T-helper 2 cell treated with Interferon-gamma antibody and Interleukin-4, amounts not matched to agents 100 ng/mL and 5 ng/mL, for 36 hours (primary cell): ENCODE measurements around the gene FAT1. TPM values are rescaled to one million over a fixed set of nuclear protein-coding genes. Genes with fewer than 3 reads are reported as not detected.

ENCODE experiments used
- intact Hi-C: fragments of 100-400 bp; cut with micrococcal nuclease; formaldehyde crosslinking; loops from one replicate; pipeline ENCODE4 v1.15.1; 2023
- total RNA-seq: library from RNA; stranded (reverse); gene quantifications from 2 replicates; pipeline ENCODE4 v1.2.3, GENCODE V29; 2022

FAT1 gene
- total RNA-seq, 1 donor from 2014 or later, result 0.39 TPM

DNA sequence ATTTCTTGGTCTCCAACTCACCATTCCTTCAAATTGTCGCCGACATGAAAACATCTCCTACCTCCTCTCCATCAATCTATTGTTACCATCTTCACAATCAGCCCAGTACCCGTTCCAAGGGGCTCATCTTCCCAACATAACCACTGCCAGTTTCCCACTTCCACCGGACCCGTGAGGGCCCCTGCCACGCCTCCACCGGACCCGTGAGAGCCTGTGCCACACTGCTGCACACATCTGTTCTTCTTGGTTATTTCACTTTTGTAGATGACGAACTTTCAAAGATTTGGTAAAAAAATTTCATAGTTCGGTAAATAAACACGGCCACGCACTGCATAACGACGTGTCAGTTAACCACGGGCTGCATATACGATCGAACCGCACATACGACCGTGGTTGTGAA is 65.0 kb downstream of the FAT1 start:
- intact Hi-C loops, result no loop called here

GRCh38 chr4:186657764-186658163 is 65.9 kb downstream of the FAT1 start:
- intact Hi-C loops, result no loop called here

DNA sequence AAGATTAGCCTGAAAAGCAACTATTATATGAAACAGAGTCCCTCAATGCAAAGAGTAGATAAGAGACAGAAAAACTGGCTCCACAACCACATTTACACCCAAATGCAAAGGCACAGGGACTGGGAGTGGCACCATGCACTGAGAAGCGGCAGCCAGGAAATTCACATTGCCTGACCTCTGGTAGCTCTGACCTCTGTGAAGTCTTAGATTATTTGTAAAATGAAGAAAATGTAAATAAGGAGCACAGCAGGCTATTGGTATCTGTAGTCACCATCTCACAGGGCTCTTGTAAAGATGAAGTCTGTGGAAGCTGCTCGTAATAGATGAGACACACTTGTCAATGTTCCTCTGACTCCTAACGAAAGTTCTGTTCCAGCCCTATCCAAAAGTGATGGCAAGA is 69.7 kb downstream of the FAT1 start:
- intact Hi-C loops, result no loop called here

DNA sequence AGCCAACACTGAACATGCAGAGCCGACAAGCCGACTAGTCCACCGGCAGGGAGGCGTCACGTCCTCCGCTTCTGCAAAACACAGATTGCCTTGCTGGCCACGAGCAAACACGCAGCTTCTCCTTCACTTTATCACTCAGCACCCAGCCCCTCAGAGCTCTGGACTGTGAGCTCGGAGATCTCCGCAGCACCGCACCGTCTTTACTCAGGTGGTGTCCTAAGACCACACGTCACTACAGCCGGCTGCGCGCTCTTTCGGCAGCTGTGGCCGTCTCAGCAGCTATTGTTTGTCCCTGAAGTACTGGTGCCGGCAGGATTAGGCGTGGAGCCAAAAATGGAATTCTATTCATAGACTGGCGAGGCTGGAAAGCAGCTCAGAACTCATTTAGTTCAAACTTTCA is 72.0 kb downstream of the FAT1 start:
- intact Hi-C loops, result no loop called here

GRCh38 chr4:186651181-186651603 is 72.5 kb downstream of the FAT1 start:
- intact Hi-C loops, result no loop called here

- intact Hi-C loops, result no loop called here
Measured at GRCh38 chr4:186650401-186651180, 73.1 kb downstream of the FAT1 start.

- intact Hi-C loops, result no loop called here
Measured at GRCh38 chr4:186647821-186648220, 75.8 kb downstream of the FAT1 start.

- intact Hi-C loops, result no loop called here
Measured at GRCh38 chr4:186644737-186645261, 78.9 kb downstream of the FAT1 start.

GRCh38 chr4:186644311-186644638 is 79.4 kb downstream of the FAT1 start:
- intact Hi-C loops, result no loop called here

DNA sequence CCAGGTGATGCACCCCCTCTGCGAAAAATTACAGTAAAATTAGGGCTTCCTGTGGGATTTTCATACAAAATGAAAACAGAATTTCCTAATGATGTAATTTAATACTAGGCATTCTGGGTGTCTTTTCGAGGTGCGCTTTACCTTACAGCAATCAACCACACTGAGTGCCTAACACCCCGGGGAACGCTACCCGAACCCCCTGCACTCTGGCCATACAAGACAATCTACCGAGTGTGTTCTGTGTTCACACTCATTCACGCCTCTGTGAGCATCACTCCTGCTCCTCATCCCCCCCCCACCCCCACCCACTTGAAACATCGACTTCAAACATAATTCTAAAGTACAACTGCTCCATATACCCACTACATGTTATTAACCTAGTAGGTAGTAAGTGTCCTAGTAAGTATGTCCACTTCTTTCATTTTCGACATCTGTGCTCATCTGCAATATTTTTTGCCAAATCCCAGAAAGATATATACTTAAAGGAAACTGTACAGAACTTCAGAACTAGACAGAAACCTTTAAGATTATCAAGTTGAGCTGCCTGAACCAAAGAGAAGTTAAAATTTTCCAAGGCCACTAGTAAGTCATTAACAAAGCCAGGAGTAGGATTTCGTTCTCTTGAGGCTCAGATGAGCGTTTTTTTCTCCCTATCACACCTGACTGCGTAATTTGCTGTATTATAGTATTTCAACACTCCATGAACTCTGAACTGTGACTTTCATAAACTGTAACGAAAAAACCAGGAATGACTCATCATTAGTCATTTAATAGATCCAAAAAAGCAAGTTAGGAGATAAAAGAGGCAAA is 80.0 kb downstream of the FAT1 start:
- intact Hi-C loops, result no loop called here

- intact Hi-C loops, result no loop called here
Measured at GRCh38 chr4:186642998-186643397, 80.7 kb downstream of the FAT1 start.

DNA sequence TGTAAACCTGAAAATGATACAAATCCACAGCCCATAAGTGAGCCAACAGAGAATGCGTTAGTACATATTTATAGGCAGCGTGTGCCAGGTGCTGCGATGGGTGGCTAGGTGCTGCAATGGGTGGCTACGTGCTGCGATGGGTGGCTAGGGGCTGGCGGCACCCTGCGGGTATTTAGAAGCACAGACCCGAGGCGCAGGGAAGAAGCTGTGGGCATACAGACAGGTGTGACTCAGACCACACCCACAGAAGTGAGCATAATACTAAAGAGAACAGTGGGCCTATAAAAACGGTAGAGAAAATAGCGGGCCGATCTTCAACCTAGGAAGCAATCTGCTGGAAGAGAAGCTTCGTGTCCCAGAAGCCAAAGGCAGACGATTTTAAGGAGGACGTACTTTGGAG is 81.1 kb downstream of the FAT1 start:
- intact Hi-C loops, result no loop called here

GRCh38 chr4:186634591-186635128 is 89.0 kb downstream of the FAT1 start:
- intact Hi-C loops, result no loop called here

- intact Hi-C loops, result no loop called here
Measured at GRCh38 chr4:186633844-186634243, 89.8 kb downstream of the FAT1 start.

DNA sequence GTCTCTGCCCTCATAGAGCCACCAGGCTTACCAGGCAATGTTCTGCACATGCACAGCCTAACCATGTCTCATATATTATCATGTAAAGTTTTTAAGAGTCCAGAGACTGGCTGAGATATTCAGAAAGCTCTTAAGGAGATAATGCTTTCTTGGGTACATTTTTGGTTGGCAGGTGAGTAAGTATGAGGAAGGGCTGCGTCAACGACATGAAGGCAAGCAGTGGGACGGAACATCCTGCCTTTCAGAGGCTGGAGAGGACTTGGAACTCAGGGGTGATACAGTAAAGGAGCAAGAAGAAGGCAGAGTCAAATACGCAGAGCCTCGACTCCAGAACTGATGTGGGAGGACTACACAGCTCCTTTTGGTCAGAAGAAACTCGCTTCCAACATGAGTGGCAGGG is 93.5 kb downstream of the FAT1 start:
- intact Hi-C loops, result no loop called here

DNA sequence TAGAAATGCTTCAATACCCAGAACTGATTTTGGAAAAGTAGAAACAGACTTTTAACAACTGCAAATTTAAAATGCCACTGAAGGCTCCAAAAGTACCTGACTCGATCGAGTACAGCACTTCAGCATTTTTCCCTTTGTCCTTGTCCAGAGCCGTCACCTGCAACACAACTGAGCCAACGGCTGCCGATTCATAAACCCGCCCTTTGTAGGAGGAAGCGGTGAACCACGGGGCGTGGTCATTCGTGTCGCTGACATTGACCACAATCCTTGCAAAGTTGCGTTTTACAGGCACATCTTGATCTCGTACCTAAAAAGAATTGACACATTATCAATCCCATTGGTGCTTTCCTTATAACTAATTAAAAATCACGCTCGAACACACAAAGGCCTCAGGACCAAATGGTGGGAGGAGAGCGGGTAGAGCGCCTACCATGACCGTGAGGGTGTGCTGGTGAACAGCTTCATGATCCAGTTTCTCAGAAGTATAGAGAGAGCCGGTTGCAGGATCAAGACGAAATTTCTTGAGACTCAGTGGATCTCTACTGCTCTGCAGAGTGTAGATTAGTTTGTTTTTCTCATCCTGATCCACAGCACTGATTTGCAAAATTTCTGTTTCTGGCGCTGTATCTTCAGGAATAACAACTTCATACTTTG is 95.5 kb downstream of the FAT1 start:
- intact Hi-C loops, result no loop called here

DNA sequence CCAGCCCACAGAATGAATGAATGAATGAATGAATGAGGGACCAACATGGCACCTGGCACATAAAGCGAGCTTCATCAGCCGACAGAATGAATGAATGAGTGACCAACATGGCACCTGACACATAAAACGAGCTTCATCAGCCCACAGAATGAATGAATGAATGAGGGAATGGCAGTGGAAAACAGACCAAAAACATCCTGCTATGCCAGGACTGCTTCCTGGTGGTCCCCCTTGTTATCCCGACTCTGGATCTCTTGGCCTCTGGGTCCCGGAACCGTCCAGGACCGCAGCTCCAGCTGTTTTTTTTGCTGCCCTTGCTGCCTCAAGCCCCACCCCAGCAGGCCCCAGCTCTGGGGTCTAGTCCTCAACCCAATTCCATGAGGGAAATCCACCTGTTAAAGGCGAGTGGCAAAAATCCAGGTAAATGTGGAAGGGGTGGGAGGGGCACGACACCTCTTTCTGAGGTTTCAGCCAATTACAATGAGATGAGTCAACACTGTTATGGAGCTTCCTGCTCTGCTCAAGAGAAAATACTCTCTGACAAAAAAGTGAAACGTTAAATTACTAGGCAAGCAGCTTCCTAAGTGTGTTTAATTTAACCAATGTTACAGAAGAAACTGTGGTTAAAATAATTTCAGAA is 96.3 kb downstream of the FAT1 start:
- intact Hi-C loops, result no loop called here

DNA sequence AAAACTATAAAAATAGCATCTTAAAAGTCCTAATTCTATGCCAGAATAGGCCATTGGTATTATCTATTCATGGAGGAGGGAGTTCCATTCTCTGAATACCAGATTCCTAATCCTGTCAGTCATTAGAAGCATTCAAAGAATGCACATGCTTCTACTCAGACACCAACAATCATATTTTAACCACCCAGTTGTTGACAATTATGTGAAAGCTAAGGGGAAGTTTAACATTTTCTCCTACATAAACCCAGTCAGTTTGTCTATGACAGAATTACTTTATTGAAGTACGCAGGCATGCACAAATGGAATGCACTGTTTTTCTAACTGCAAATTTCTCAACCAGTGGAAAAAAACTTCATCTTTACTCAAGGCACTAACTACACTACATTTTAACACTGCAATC is 98.7 kb downstream of the FAT1 start:
- intact Hi-C loops, result no loop called here

DNA sequence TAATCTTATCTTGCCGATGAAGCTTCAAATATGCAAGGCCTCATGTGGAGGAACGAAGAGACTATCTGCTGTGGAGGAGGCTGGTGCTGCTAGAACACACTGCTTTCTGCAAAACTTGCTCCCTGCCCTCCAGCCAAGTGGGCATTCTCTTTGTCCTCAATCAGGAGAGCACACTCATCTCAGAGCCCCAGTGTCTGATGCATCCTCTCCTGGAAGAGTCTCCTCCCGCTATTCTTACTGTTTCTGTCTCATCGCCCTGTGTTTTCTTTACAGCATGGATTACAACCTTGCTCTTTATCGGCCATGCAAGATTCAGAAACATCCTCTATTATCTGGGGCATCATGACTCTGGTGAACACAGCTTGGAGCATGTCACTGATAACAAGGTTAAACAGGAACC is 100.1 kb downstream of the FAT1 start:
- intact Hi-C loops, result no loop called here

DNA sequence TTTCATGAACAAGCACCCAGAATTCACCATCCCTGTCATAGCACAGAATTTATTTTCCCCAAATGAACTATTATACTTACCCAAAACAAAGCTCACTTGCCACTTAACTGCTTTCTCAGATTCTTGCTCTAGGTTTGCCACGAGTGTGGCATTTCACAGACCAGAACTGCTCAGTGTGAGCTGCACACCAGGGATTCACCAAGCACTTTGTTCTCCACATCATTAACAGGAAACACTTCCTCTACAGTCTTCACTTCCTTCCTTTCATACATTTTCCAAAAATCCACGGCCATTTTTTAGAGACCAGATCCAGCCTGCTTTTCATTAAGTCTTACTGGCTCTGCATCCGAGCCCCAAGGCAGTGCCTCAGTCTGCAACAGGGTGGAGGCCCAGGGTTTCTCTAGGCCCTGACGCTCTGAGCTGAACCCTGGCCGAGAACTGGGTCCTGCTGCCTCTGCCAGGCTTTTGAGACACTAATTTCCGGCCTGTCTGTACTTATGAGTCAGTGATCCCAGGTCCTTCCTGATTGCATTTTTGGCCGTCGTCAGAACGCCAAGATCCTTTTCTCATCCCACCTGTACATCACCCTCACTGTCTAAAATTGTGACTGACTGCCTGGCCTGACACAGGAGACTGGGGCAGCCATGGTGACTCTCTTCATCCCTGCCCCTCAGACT is 100.7 kb downstream of the FAT1 start:
- intact Hi-C loops, result no loop called here
